HK-2 (cell line): ENCODE results near the gene NUBPL.
A peak's percentile ranks its signal among the peaks of the same experiment; 100 is the strongest.

Experiments used
- DNase-seq: peaks from one replicate; pipeline ENCODE4 v3.0.0-alpha.2; 2018; ENCODE audit not compliant: unreplicated experiment

NUBPL gene, protein sequence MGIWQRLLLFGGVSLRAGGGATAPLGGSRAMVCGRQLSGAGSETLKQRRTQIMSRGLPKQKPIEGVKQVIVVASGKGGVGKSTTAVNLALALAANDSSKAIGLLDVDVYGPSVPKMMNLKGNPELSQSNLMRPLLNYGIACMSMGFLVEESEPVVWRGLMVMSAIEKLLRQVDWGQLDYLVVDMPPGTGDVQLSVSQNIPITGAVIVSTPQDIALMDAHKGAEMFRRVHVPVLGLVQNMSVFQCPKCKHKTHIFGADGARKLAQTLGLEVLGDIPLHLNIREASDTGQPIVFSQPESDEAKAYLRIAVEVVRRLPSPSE

DNA sequence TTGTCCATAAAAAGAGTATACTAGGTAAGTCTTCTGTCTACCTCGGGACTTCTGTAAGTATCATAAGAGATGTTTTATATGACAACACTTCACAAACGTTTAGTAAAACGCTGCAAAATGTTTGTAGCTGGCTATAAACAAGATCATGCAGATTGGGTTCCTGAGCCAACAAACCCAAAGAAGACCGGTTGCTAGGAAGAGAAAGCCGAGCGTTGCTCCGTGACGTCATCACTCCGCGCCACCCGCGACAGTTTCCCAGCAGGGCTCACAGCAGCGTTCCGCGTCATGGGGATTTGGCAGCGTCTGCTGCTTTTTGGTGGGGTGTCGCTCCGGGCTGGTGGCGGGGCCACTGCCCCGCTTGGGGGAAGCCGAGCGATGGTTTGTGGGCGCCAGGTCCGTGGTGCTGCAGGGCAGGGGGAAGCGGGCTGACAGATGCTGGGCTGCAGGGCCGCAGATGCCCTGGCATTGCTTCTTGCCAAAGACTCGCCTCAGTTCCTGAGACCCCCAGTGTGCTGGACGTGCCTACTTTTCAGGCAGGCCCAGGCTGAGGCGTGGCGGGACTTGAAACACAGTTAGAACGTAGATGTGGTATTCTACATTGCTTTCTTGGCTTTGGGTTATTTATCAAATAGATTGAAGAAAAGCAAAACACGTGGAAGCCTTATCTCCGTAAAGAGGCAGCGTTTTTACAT is at the start of gene NUBPL:
NUBPL (plus strand) TSS at position 250 of the 692 bp plus-strand sequence; CDS start at position 286, 36 bp downstream.
- peak; percentile 93 for DNase-seq

DNA sequence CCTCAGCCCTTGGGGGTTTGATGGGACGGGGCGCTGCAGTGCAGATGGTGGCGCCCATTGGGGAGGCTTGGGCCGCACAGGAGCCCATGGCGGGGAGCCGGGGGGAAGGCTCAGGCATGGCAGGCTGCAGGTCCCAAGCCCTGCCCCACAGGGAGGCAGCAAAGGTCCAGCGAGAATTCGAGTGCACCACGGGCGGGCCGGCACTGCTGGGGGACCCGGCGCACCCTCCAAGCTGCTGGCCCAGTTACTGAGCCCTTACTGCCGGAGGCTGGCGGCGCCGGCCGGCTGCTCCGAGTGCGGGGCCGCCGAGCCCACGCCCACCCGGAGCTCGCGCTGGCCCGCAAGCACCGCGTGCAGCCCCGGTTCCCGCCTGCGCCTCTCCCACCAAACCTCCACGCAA is 34.1 kb upstream of the NUBPL start:
- no peak for DNase-seq

DNA sequence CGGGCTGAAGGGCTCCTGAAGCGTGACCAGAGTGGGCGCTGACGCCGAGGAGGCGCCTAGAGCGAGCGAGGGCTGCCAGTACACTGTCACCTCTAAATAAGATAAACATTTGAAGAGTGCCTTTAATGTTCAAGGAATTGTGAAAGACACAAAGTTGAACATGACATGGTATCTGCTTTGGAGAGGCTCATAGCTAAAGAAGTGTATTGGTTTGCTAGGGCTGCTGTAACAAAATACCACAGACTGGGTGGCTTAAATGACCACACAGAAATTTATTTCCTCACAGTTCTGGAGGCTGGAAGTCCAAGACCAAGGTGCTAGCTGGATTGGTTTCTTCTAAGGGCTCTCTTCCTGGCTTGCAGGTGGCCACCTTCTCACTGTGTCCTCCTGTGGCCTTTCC is 33.7 kb upstream of the NUBPL start:
- no peak for DNase-seq

DNA sequence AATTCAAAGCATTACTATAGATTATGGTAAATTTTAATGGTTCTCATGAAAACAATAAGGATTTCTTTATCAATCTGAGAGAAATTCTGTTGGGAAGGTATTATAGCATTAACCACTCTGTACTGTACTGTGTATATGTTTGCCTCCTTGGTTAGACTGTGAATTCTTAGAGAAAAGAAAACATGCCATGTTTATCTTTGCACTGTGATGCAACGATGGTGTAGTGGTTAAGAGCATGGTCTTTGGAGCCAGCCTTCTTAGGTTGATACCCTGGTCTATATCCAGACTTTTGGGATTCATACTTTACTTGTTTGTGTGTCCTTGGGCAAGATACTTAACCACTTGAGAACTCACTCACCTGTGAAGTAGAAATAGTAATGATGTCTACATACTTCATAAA is 32.2 kb upstream of the NUBPL start:
- DNase-seq, result no peak

DNA sequence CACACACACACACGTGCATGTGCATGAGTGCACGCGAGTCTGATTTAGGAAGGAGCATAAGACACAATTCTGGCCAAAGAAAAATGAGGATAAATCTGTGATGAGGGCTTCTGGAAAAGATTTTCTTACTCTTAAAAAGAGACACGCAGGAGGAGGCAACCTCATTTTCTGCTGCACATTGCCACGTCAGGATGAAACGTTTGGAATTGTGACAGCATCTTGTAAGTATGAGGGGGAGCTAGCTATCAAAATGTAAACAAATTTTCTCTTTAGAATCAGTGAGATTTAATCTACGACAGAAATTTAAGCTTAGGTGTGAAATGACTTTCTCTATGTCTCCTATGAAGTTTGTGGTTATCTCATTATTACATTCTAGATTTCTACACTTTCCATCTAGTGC is 31.1 kb upstream of the NUBPL start:
- DNase-seq, result no peak

DNA sequence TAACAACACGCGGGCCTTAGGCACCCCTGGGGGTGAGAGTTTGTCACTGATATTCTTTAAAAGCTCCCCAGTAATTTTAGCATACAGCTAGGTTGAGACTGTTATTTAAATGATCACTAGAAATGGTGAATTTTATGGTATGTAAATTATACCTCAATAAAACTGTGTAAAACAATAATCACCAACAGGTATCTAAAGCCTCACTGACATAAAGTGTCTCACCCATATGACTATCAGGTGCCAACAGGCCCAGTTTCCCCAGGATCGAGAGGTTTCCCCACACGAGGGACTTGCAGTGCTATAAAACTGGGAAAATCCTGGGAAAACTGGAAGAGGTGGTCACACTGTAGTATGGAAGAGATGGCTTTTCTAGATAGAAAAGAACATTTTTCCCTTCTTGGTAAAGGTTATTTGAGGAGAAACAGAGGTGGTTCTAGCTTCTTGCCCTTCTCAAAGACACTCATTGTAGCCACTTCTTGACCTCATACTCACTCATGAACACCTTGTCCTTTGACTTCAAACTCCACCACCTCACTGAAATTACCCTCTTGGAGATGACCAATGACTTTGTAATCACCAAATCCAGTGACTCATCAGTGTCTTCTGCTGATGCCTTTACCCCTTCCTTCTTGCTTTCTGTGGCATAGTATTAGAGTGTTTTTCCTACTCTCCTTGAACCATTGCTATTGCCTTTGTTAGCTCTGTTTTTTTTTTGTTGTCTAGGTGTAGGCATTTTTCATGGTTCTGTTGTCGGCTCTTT is 24.8 kb upstream of the NUBPL start:
- no peak for DNase-seq

DNA sequence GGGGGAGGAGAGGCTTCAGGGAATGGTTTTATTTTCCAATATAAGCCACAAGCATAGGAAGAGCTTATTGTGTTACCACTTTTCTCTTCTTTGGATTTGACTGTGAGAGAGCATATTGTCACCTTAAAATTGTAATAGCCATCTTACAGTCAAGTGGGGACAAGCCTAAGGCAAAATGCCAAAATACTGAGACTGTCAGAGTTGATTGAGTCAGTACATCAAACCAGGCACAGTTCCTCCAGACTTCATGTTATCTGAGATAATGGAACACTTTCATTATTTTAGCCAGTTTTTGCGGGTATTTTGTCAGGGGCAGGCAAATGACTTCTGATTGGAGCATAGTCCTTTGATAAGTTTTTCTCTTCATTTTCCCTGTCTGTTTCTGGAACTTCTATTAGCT is 19.5 kb upstream of the NUBPL start:
- DNase-seq, result no peak

DNA sequence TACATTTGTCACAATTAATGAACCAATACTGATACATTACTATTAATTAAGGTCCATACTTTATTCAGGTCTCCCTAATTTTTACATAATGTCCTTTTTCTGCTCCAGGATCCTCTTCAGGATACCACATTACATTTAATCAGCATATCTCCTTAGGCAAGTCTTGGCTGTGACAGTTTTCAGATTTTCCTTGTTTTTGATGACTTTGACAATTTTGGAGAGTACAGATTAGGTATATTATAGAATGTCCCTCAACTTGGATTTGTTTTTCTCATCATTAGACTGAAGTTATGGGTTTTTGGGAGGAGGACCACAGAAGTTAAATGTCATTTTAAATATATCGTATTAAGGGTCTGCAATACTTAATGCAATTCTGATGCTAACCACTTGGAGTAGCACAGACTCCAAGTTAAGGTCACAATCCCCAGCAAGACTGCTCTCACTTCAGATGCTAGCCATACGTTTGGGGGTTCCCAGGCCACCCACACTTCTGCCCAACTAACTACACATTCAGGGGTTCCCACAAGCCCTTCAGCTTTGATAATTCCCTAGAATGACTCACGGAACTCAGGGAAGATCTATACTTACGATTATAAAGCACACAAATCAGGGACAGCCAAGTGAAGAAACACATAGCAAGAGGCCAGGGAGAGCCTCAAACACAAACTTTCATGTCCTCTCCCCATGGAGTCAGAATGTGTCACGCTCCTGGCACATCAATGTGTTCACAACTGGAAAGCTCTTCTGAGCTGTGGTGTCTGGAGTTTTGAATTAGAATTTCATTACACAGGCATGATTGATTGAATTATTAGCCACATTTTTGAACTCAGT is 17.0 kb upstream of the NUBPL start:
- no peak for DNase-seq

DNA sequence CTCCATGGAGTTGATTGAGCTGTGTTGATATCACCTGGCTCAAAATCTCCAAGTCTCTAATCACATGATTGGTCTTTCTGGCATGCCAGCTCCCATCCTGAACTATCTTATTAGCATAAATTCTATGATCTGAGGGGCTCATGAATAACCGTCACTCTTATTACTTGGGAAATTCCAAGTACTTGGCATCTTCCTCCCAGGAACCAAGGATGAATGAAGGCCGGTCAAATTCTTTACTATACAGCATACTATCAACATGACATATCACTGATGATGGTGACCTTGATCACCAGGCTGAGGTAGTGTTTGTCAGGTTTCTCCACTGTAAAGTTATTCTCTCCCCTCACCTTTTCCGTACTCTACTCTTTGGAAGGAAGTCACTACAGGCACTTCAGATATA is 16.4 kb upstream of the NUBPL start:
- no peak for DNase-seq

DNA sequence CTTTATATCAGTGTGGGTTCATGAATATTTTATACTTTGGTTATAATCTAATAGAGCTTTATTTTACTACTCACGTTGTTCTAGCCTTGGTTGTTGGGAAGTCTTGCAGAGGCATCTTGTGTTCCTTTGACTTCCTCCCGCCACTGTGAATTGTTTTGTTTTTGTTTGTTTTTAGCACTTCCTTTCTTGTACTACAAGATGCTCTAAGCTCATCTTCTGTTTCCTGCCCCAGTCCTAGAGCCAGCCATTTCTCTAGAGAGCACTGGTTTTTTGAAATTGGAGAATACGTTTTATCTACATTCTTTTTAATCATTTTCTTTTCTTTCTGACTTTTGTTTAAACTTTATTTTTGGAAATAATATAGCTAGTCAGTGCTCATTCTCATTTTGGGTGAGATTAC is 15.9 kb upstream of the NUBPL start:
- DNase-seq, result no peak

DNA sequence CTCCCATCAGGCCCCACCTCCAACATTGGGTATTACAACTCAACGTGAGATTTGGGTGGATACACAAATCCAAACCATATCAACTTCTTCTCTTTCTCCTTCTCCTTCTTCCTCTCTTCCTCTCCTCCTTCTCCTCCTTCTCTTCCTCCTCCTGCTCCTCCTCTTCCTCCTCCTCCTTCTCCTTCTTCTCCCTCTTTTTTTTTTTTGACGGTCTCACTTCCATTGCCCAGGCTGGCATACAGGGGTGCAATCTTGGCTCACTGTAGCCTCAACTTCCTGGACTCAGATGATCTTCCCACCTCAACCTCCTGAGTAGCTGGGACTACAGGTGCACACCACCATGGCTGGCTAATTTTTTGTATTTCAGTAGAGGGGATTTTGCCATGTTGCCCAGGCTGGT is 11.4 kb upstream of the NUBPL start:
- DNase-seq, result no peak

DNA sequence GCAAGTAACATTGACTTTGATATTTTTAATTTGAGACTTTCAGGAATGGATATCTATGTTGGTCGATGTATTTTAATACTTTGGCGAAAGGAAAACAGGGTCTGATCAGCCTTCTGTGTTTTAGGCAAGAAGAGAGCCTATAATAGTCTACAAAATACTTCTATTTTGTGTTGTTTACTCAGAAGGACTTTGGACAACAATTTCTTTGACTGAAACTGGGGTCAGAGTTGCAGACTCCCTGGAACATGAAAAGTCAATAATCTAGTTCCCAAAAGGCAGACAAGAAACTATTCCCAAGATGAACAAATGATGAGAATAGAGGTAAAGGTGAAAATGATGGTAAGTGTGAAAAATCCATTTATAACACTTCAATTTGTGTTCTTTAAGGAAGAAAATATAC is 10.6 kb upstream of the NUBPL start:
- no peak for DNase-seq

DNA sequence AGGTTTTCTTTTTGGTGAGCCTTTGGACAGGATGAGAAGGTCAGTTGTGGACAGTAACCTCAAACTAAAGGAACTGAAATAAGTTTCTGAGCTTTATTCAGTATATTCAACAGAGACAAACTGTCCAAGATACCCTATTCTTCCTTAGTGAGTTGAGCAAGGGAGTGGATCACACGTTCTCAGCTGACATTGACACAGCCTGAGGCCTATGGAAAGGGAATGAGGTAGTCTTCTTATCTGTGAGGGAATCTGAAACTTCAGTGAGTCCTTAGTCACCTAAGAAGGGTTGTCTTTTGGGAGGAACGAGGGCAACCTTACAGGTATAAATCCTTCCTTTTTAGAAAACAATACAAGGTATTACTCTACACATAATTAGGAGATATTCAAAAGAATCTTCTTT is 5.0 kb upstream of the NUBPL start:
- no peak for DNase-seq

DNA sequence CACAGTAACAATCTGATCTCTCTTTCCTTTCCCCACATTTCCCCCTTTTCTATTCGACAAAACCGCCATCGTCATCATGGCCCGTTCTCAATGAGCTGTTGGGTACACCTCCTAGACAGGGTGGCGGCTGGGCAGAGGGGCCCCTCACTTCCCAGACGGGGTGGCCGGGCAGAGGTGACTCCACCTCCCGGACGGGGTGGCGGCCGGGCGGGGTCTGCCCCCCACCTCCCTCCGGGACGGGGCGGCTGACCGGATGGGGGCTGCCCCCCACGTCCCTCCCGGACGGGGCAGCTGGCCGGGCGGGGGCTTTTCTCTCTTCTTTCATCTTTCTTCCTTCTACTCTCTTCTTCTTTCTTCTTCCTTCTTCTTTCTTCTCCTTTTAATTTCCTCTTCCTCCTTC is 1.3 kb upstream of the NUBPL start:
- no peak for DNase-seq

DNA sequence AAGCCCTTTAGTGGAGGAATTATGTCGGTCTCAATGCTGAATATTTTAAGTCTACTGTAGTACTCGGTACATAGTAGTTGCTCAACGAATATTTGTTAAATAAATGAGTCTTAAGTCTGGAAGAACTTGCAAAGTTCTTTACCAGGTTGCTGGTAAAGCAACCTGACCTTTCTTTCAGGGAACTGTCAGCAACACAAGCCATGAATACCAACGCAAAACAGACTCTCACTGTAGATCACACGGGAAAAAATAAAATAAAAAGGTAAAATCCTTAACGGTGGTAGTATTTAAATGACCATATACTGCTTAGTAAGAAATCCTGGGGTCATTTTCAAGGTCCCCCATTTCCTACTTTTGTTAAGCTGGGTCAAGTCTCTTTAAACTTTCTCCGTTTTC is 447 bp upstream of the NUBPL start:
- DNase-seq, result no peak

DNA sequence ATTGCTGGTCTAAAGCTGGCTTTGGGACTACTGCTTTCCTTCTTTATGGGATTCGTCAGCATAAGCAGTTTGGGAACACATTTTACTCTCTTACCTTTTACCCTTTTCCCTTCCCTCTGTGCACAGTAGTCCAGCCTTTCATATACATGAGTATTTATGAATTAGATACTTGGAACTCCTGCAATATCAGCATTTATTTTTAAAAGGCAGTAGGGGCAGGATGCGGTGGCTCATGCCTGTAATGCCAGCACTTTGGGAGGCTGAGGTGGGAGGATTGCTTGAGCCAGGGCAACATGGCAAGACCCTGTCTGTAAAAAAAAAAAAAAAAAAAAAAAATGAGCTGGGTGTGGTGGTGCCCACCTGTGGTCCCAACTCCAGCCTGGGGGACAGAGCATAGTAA is 3.0 kb downstream of the NUBPL start:
- DNase-seq, result no peak

DNA sequence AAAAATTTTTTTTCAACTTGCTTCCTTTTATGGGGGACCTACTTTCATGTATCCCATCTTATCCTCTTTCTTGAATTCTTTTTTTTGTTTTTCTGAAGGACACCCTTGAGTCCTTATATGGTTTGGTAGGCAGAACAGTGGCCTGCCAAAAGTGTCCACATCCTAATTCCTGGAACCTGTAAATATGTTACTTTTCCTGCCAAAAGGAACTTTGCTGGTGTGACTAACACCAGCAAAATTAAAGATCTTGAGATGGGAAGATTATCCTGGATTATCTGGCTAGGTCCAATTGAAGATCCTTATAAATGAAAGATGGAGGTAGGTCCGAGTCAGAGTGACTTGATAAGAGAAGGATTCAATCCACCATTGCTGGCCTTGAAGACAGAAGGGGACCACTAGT is 5.3 kb downstream of the NUBPL start:
- no peak for DNase-seq

DNA sequence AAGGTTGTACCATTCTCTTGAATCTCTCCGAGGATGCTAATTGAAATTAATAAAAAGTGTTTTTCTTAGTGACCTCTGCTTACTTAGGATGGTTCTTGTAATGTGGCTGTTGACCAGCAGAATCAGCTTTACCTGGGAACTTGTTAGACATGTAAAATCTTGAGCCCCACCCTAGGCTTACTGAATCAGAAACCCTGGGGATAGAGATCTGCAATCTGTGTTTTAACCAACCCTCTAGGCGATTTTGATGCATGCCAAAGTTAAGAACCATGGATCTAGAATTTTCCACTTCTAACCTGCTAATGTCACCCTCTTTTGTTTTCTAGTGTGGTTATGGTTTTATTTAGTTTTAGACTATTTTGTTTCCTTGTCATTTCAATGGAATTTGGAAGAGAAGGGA is 6.5 kb downstream of the NUBPL start:
- no peak for DNase-seq

DNA sequence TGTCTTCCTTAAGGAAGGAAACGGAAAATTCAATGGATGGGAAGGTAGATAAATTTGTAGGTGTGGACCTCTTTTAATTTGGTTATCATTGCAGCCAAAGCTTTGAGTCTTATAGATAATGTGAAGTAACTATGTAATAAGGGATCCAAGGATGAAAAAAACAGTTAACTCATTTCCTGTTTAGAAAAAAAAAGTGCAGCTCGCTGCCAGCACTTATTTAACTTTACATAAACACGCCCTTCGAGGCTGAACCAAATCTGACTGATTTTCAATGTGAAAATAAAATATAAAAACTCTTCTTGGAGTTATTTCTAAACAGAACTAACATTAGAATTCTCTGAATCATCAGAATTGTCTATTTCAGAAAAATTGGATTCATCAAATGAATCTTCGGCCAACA is 7.0 kb downstream of the NUBPL start:
- no peak for DNase-seq

DNA sequence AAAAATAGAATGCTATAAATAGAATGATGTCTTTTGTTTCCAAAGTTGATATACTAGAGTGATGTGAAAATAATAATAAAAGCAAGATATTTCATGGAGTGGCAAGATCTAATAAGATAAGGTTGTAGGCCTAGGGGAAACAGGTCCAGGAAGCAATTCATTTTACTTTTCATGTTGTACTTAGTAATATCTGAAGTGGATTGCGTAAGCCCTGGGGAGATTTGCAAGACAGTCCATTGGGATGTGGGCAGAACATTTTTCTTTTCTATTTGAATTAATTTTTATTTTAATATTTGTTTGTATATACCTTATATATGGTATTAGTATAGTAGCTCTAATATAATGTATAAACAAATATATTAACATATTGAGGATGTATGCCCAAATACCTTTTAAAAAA is 7.5 kb downstream of the NUBPL start:
- no peak for DNase-seq

DNA sequence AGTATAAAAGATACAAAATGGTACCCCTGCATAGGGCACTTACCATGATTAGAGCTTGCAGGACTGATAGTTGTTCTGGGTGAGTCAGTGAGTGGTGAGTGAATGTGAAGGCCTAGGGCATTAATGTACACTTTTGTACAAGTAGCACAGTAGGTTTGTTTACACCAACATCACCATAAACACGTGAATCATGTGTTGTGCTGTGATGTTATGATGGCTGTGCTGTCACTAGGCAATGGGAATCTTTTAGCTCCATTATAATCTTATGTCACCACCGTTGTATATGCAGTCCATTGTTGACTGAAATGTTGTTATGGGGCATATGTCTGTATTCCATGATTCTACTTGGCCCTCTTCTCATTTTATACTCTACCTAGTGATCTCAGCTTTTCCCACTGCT is 11.8 kb downstream of the NUBPL start:
- DNase-seq, result no peak

DNA sequence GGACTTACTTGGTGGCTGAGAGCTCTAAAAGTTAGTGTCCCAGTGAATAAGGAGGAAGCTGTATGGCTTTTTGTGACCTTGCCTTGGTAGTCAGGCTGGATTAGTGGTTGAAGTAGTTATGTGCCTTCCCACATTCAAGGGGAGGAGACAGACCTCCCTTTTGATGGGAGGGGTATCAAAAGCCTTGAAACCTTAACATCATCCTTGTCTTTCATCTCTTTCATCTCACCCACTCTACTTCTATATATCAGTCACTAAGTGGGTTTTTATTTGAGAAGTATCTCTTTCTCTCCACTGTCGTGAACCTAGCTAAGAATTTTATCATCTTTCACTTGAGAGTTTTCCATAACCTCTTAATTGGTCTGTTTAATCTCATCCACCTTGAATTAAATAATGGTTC is 15.7 kb downstream of the NUBPL start:
- DNase-seq, result no peak
